HG03280 (cell line): ENCODE data around the gene SRP9.

ENCODE experiments used
- ATAC-seq: cut with Tn5 transposase; IDR thresholded peaks from one replicate; pipeline ENCODE4 v1.9.1; 2021; ENCODE audit warnings: mild to moderate bottlenecking, moderate library complexity; ENCODE audit not compliant: unreplicated experiment

SRP9 gene

GRCh38 chr1:225777583-225778336, at the start of gene SRP9:
Gene SRP9 (plus strand): TSS chr1:225777826. CDS start chr1:225777941, 115 bp downstream.
- peak; percentile 100 for ATAC-seq

- no peak for ATAC-seq
Observed at GRCh38 chr1:225731491-225731890, 46.1 kb upstream of the SRP9 start.

GRCh38 chr1:225733254-225733653, 44.4 kb upstream of the SRP9 start:
- no peak for ATAC-seq

- no peak for ATAC-seq
Observed at GRCh38 chr1:225735252-225736149, 42.1 kb upstream of the SRP9 start.

- ATAC-seq, result no peak
Observed at GRCh38 chr1:225736437-225737098, 41.1 kb upstream of the SRP9 start.

- ATAC-seq, result no peak
Observed at GRCh38 chr1:225737161-225737560, 40.5 kb upstream of the SRP9 start.

GRCh38 chr1:225737866-225738265, 39.8 kb upstream of the SRP9 start:
- ATAC-seq, result no peak

- ATAC-seq, result no peak
Observed at GRCh38 chr1:225738763-225739162, 38.9 kb upstream of the SRP9 start.

GRCh38 chr1:225739542-225740107, 38.0 kb upstream of the SRP9 start:
- ATAC-seq, result no peak

- ATAC-seq, result no peak
Observed at GRCh38 chr1:225744745-225745144, 32.9 kb upstream of the SRP9 start.

GRCh38 chr1:225745273-225745672, 32.4 kb upstream of the SRP9 start:
- no peak for ATAC-seq

GRCh38 chr1:225746361-225747179, 31.1 kb upstream of the SRP9 start:
- ATAC-seq, result no peak

- ATAC-seq, result no peak
Observed at GRCh38 chr1:225747566-225747965, 30.1 kb upstream of the SRP9 start.

- no peak for ATAC-seq
Observed at GRCh38 chr1:225748529-225748928, 29.1 kb upstream of the SRP9 start.

- ATAC-seq, result no peak
Observed at GRCh38 chr1:225749706-225750105, 27.9 kb upstream of the SRP9 start.

- no peak for ATAC-seq
Observed at GRCh38 chr1:225750420-225750819, 27.2 kb upstream of the SRP9 start.

GRCh38 chr1:225750875-225751824, 26.5 kb upstream of the SRP9 start:
- no peak for ATAC-seq

GRCh38 chr1:225752245-225752644, 25.4 kb upstream of the SRP9 start:
- no peak for ATAC-seq
